C4-2B (cell line): ENCODE measurements around the gene KAT8.

Source experiments
- H3K27ac ChIP-seq: fragments of 450-650 bp; 2 replicates; pipeline ENCODE4 v1.5.1; 2017
- ZFX ChIP-seq: fragments of 450-650 bp; IDR thresholded peaks from 2 replicates; pipeline ENCODE4 v1.6.1; 2017
- TF ChIP-seq, protein P1 (sequence below): fragments of 450-650 bp; conservative IDR thresholded peaks from 2 replicates; pipeline ENCODE4 v1.5.1; 2017; ENCODE audit warnings: mild to moderate bottlenecking

KAT8 gene

DNA sequence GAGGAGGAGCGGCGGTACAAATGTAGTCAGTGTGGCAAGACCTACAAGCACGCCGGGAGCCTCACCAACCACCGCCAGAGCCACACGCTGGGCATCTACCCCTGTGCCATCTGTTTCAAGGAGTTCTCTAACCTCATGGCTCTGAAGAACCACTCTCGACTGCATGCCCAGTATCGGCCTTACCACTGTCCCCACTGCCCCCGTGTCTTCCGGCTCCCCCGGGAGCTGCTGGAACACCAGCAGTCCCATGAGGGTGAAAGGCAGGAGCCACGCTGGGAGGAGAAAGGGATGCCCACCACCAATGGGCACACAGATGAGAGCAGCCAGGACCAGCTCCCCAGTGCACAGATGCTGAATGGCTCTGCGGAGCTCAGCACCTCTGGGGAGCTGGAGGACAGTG is 40.4 kb upstream of the KAT8 start:
- no peak overlapping the region for H3K27ac ChIP-seq
- TF ChIP-seq, protein P1, sequence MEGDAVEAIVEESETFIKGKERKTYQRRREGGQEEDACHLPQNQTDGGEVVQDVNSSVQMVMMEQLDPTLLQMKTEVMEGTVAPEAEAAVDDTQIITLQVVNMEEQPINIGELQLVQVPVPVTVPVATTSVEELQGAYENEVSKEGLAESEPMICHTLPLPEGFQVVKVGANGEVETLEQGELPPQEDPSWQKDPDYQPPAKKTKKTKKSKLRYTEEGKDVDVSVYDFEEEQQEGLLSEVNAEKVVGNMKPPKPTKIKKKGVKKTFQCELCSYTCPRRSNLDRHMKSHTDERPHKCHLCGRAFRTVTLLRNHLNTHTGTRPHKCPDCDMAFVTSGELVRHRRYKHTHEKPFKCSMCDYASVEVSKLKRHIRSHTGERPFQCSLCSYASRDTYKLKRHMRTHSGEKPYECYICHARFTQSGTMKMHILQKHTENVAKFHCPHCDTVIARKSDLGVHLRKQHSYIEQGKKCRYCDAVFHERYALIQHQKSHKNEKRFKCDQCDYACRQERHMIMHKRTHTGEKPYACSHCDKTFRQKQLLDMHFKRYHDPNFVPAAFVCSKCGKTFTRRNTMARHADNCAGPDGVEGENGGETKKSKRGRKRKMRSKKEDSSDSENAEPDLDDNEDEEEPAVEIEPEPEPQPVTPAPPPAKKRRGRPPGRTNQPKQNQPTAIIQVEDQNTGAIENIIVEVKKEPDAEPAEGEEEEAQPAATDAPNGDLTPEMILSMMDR, result no peak
- no peak for TF ChIP-seq ZFX

DNA sequence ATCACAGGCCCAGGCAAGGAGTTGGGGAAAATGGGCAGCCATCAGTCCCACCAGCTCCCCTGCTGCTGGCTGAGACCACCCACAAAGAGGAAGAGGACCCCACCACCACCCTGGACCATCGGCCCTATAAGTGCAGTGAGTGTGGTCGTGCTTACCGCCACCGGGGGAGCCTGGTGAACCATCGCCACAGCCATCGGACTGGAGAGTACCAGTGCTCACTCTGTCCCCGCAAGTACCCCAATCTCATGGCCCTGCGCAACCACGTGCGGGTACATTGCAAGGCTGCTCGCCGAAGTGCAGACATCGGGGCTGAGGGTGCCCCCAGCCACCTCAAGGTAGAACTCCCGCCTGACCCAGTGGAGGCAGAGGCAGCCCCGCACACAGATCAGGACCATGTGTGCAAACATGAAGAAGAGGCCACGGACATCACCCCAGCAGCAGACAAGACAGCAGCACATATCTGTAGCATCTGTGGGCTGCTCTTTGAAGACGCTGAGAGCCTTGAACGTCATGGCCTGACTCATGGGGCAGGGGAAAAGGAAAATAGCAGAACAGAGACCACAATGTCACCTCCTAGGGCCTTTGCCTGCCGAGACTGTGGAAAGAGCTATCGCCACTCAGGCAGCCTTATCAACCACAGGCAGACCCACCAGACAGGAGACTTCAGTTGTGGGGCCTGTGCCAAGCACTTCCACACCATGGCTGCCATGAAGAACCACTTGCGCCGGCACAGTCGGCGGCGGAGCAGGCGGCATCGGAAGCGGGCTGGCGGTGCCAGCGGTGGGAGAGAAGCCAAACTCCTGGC is 39.7 kb upstream of the KAT8 start:
- no peak overlapping the region for H3K27ac ChIP-seq
- TF ChIP-seq, protein P1, result no peak
- no peak for TF ChIP-seq ZFX

DNA sequence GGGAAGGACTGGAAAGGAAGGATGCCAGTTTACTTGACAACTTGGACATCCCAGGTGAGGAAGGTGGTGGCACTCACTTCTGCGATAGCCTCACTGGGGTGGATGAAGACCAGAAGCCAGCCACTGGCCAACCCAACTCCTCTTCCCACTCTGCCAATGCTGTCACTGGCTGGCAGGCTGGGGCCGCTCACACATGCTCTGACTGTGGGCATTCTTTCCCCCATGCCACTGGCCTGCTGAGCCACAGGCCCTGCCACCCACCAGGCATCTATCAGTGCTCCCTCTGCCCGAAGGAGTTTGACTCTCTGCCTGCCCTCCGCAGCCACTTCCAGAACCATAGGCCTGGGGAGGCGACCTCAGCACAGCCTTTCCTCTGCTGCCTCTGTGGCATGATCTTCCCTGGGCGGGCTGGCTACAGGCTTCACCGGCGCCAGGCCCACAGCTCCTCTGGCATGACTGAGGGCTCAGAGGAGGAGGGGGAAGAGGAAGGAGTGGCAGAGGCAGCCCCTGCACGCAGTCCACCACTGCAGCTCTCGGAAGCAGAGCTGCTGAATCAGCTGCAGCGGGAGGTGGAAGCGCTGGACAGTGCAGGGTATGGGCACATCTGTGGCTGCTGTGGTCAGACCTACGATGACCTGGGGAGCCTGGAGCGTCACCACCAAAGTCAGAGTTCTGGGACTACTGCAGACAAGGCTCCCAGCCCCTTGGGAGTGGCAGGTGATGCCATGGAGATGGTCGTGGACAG is 38.7 kb upstream of the KAT8 start:
- TF ChIP-seq, protein P1, result no peak
- TF ChIP-seq ZFX, result no peak
- H3K27ac ChIP-seq, result no peak overlapping the region

DNA sequence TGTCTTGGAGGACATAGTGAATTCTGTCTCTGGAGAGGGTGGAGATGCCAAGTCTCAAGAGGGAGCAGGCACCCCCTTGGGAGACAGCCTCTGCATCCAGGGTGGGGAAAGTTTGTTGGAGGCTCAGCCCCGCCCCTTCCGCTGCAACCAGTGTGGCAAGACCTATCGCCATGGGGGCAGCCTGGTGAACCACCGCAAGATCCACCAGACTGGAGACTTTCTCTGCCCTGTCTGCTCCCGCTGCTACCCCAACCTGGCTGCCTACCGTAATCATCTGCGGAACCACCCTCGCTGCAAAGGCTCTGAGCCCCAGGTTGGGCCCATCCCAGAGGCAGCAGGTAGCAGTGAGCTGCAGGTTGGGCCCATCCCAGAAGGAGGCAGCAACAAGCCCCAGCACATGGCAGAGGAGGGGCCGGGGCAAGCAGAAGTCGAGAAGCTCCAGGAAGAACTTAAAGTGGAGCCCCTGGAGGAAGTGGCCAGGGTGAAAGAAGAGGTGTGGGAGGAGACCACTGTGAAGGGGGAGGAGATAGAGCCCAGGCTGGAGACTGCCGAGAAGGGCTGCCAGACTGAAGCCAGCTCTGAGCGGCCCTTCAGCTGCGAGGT is 38.0 kb upstream of the KAT8 start:
- TF ChIP-seq, protein P1, result no peak
- TF ChIP-seq ZFX, result no peak
- H3K27ac ChIP-seq, result no peak overlapping the region

DNA sequence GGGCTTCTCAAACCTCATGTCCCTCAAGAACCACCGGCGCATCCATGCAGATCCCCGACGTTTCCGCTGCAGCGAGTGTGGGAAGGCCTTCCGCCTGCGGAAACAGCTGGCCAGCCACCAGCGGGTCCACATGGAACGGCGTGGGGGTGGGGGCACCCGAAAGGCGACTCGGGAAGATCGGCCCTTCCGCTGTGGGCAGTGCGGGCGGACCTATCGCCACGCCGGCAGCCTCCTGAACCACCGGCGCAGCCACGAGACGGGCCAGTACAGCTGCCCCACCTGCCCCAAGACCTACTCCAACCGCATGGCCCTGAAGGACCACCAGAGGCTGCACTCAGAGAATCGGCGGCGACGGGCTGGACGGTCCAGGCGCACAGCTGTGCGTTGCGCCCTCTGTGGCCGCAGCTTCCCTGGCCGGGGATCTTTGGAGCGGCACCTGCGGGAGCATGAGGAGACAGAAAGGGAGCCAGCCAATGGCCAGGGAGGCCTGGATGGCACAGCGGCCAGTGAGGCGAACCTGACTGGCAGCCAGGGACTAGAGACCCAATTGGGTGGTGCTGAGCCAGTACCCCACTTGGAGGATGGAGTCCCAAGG is 37.3 kb upstream of the KAT8 start:
- TF ChIP-seq ZFX, result no peak
- TF ChIP-seq, protein P1, result no peak
- no peak overlapping the region for H3K27ac ChIP-seq

DNA sequence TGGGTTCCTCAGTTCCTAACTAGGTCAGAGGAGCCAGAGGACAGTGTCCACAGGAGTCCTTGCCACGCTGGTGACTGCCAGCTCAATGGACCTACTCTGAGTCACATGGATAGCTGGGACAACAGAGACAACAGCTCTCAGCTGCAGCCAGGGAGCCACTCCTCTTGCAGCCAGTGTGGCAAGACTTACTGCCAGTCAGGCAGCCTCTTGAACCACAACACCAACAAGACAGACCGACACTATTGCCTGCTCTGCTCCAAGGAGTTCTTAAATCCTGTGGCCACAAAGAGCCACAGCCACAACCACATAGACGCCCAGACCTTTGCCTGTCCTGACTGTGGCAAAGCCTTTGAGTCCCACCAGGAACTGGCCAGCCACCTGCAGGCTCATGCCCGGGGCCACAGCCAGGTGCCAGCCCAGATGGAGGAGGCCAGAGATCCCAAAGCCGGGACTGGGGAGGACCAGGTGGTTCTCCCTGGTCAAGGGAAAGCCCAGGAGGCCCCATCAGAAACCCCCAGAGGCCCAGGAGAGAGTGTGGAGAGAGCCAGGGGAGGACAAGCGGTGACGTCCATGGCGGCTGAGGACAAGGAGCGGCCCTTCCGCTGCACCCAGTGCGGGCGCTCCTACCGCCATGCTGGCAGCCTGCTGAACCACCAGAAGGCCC is 36.6 kb upstream of the KAT8 start:
- TF ChIP-seq ZFX, result no peak
- TF ChIP-seq, protein P1, result no peak
- no peak overlapping the region for H3K27ac ChIP-seq
